ENCODE results near the gene SP2.

GRCh38 chr17:47872019-47872650, 23.9 kb upstream of the SP2 start:
- no peak for TF ChIP-seq TAF1 (IDR thresholded peaks at IDR 0.05; ENCODE audit: low read depth)
- TF ChIP-seq CEBPB (IDR thresholded peaks at IDR 0.05): no peak
- no peak for TF ChIP-seq EP300 (IDR thresholded peaks at IDR 0.05; ENCODE audit: borderline replicate concordance)

Measured in Ishikawa (cell line).